K562 (cell line): ENCODE measurements around the gene MLIP. TPM values are rescaled to one million over a fixed set of nuclear protein-coding genes. Genes with fewer than 3 reads are reported as not detected.

Experiments
- ATAC-seq: fragments of 200-7000 bp; cut with Tn5 transposase; 3 replicates; pipeline ENCODE4 v1.9.1; 2020; ENCODE audit warnings: moderate library complexity
- BruUV-seq: library from RNA; stranded (reverse); fragments of 400-500 nt; replicated peaks from 2 replicates; lab custom pipeline; 2021; lab: Mats Ljungman, UMichigan
- CTCF ChIA-PET: fragments of 300-600 bp; formaldehyde crosslinking; extraction: SDS; loops from one replicate; lab custom pipeline; 2021; ENCODE audit warnings: low intra/inter-chr PET ratio; lab: Yijun Ruan, JAX
- POLR2A ChIA-PET: fragments of 300-600, 350-650 bp; sonication (Branson Sonifier 250); formaldehyde crosslinking; extraction: SDS; loops from one replicate; lab custom pipeline; 2021; ENCODE audit warnings: antibody characterized with exemption, inconsistent platforms; lab: Yijun Ruan, JAX
- DNase-seq, 4 experiments: peaks; one replicate each; pipeline versions ENCODE4 v3.0.0 to v3.0.0-alpha.2; 2011 to 2018; ENCODE audit warnings: low spot score in 3 of 4, mixed read lengths in 3 of 4; ENCODE audit errors: extremely low read depth in 1 of 4
- FAIRE-seq: peaks from 2 replicates; lab custom pipeline; 2011; peaks lifted over from hg19 to GRCh38; lab: Jason Lieb, UNC
- H2AFZ ChIP-seq: 2 replicates; pipeline ENCODE4 v1.6.0; 2011; ENCODE audit warnings: low read depth, low read length, control low read depth, inconsistent platforms
- H3K27ac ChIP-seq: fragments of 200-600 bp; 3 replicates; pipeline ENCODE4 v1.8.0; 2011; ENCODE audit warnings: low read depth, mild to moderate bottlenecking, control low read depth, inconsistent platforms, low read length, moderate library complexity, mixed read lengths; ENCODE audit errors: extremely low read depth
- H3K27me3 ChIP-seq, 2 experiments: fragments of 300-600 bp in 1 of 2; 2 replicates in 1 of 2; 3 replicates in 1 of 2; pipeline versions ENCODE4 v1.6.0 to v1.8.0; 2011; ENCODE audit warnings: inconsistent platforms in 2 of 2, low read length in 2 of 2, mild to moderate bottlenecking in 1 of 2, mixed read lengths in 1 of 2, moderate library complexity in 1 of 2; ENCODE audit not compliant: control insufficient read depth in 2 of 2, insufficient read depth in 2 of 2
- H3K36me3 ChIP-seq: fragments of 300-600 bp; 3 replicates; pipeline ENCODE4 v1.8.0; 2011; ENCODE audit warnings: mild to moderate bottlenecking, low read length, inconsistent platforms; ENCODE audit not compliant: control insufficient read depth, insufficient read depth
- H3K4me1 ChIP-seq, 2 experiments: fragments of 200-600 bp in 1 of 2; replicated peaks in 1 of 2; 2 replicates in 1 of 2; 3 replicates in 1 of 2; pipeline versions ENCODE4 v1.5.1 to v1.8.0; 2011; ENCODE audit warnings: inconsistent platforms in 2 of 2, low read length in 2 of 2, mild to moderate bottlenecking in 1 of 2, mixed read lengths in 1 of 2, moderate library complexity in 1 of 2; ENCODE audit not compliant: control insufficient read depth in 2 of 2, insufficient read depth in 2 of 2
- H3K4me2 ChIP-seq: 2 replicates; pipeline ENCODE4 v1.6.1; 2011; ENCODE audit warnings: low read length, control low read depth, inconsistent platforms, mixed read lengths; ENCODE audit not compliant: insufficient read depth
- H3K4me3 ChIP-seq: fragments of 200-600 bp; sonication (generic), shearing (Covaris generic); 2 replicates; pipeline ENCODE4 v1.5.1; 2016; ENCODE audit warnings: control low read depth, inconsistent platforms
- H3K79me2 ChIP-seq: fragments of 200-600 bp; 3 replicates; pipeline ENCODE4 v1.8.0; 2011; ENCODE audit warnings: low read length, inconsistent platforms; ENCODE audit not compliant: control insufficient read depth, insufficient read depth
- H3K9ac ChIP-seq, 2 experiments: 2 replicates each; pipeline versions ENCODE4 v1.6.0 to v1.6.1; 2011; ENCODE audit warnings: low read depth in 2 of 2, low read length in 2 of 2, control low read depth in 1 of 2, inconsistent platforms in 1 of 2, mild to moderate bottlenecking in 1 of 2, mixed read lengths in 1 of 2; ENCODE audit not compliant: insufficient read depth in 1 of 2
- H3K9me1 ChIP-seq: one replicate; pipeline ENCODE4 v1.6.0; 2011; ENCODE audit warnings: inconsistent platforms, mild to moderate bottlenecking, low read length, moderate library complexity; ENCODE audit not compliant: control insufficient read depth, insufficient read depth
- H3K9me3 ChIP-seq: replicated peaks from 2 replicates; pipeline ENCODE4 v1.5.1; 2011; ENCODE audit warnings: low read depth, low read length, inconsistent platforms; ENCODE audit not compliant: control insufficient read depth, insufficient read depth
- H4K20me1 ChIP-seq: replicated peaks from 2 replicates; pipeline ENCODE4 v1.6.1; 2011; ENCODE audit warnings: low read length, inconsistent platforms, mixed read lengths; ENCODE audit not compliant: control insufficient read depth, insufficient read depth
- ATF3 ChIP-seq, 2 experiments: fragments of 450-650 bp in 1 of 2; sonication (generic) in 1 of 2; formaldehyde crosslinking in 1 of 2; IDR thresholded peaks in 1 of 2; conservative IDR thresholded peaks in 1 of 2; 2 replicates each; pipeline versions ENCODE4 v1.6.1 to v1.8.1; 2016 to 2023; ENCODE audit warnings: mild to moderate bottlenecking in 2 of 2, moderate library complexity in 2 of 2, inconsistent platforms in 1 of 2, missing genetic modification reagents in 1 of 2
- DPF2 ChIP-seq: fragments of 450-650 bp; IDR thresholded peaks from 2 replicates; pipeline ENCODE4 v1.6.1; 2016
- EWSR1 ChIP-seq: fragments of 450-650 bp; IDR thresholded peaks from 2 replicates; pipeline ENCODE4 v1.6.1; 2018; ENCODE audit warnings: borderline replicate concordance, mild to moderate bottlenecking, low read depth, moderate library complexity; ENCODE audit not compliant: partially characterized antibody
- HNRNPK ChIP-seq: fragments of 200-400 bp; formaldehyde crosslinking; IDR thresholded peaks from one replicate; pipeline ENCODE4 v1.6.1; 2018; ENCODE audit warnings: mild to moderate bottlenecking, low read depth, low read length; ENCODE audit not compliant: poor library complexity, severe bottlenecking
- JUND ChIP-seq, 2 experiments: IDR thresholded peaks; 2 replicates in 1 of 2; 3 replicates in 1 of 2; pipeline ENCODE4 v1.6.1; 2011; ENCODE audit warnings: borderline replicate concordance in 2 of 2, low read depth in 2 of 2, low read length in 2 of 2, improper control_type of control experiment in 1 of 2, missing biosample characterization in 1 of 2, missing genetic modification characterization in 1 of 2, missing genetic modification reagents in 1 of 2
- MXI1 ChIP-seq: IDR thresholded peaks from 2 replicates; pipeline ENCODE4 v1.6.1; 2011; ENCODE audit warnings: low read depth, mild to moderate bottlenecking, improper control_type of control experiment, low read length
- NR2C2 ChIP-seq, 2 experiments: fragments of 200-800 bp in 1 of 2; sonication (Bioruptor generic) in 1 of 2; sonication (generic) in 1 of 2; formaldehyde crosslinking in 1 of 2; IDR thresholded peaks; 2 replicates each; pipeline versions ENCODE4 v1.6.1 to v1.8.0; 2016 to 2022; ENCODE audit warnings: mild to moderate bottlenecking in 1 of 2, missing compliant biosample characterization in 1 of 2, missing genetic modification characterization in 1 of 2, missing genetic modification reagents in 1 of 2
- ZBTB1 ChIP-seq: sonication (generic); formaldehyde crosslinking; IDR thresholded peaks from 2 replicates; pipeline ENCODE4 v1.8.1; 2023; ENCODE audit warnings: missing genetic modification reagents, low read depth, mild to moderate bottlenecking, borderline replicate concordance
- ZNF695 ChIP-seq: fragments of 450-650 bp; formaldehyde crosslinking; IDR thresholded peaks from 2 replicates; pipeline ENCODE4 v1.4.0; 2020; ENCODE audit warnings: mild to moderate bottlenecking, moderate library complexity
- ZNF696 ChIP-seq: fragments of 250-450 bp; sonication (Bioruptor Pico); conservative IDR thresholded peaks from 2 replicates; pipeline ENCODE4 v1.4.0; 2020; ENCODE audit warnings: mild to moderate bottlenecking, moderate library complexity
- ZNF75A ChIP-seq: fragments of 450-650 bp; formaldehyde crosslinking; IDR thresholded peaks from 2 replicates; pipeline ENCODE4 v1.4.0; 2020; ENCODE audit warnings: mild to moderate bottlenecking
- WGBS: fragments of 100-300 bp; shearing (Covaris generic); methylation state at CpG from one replicate; pipeline ENCODE4 v1.1.6; 2016; ENCODE audit warnings: low coverage, mixed read lengths; ENCODE audit not compliant: insufficient coverage; ENCODE audit errors: missing lambda C conversion rate; 5-methylcytosine and 5-hydroxymethylcytosine counted together
- in situ Hi-C: fragments of 300-500 bp; cut with MboI; formaldehyde crosslinking; loops from 4 replicates; pipeline ENCODE4 v1.15.0; 2018; ENCODE audit warnings: inconsistent platforms, mixed read lengths
- intact Hi-C: fragments of 100-400 bp; cut with micrococcal nuclease; formaldehyde crosslinking; loops from 2 replicates; pipeline ENCODE4 v1.14.2; 2022
- polyA plus RNA-seq, 8 experiments: library from polyadenylated mRNA; depleted of rRNA in 4 of 8; stranded (reverse) in 5 of 8; unstranded in 3 of 8; fragments of >200 nt; fragmentation: Nextera tagmentation in 2 of 8; fragmentation: Illumina TruSeq in 1 of 8; extraction: Ambion mirVana in 2 of 8; extraction: Trizol in 1 of 8; gene quantifications; 2 replicates each; pipeline versions ENCODE4 v1.2.1 to v1.2.3, GENCODE V29; 2011 to 2014; ENCODE audit warnings: inconsistent platforms in 1 of 8, missing spikeins in 1 of 8
- total RNA-seq, 7 experiments: library from RNA; depleted of rRNA in 6 of 7; stranded (reverse); fragments of >200 nt in 6 of 7; fragmentation: Illumina TruSeq in 2 of 7; extraction: Trizol in 2 of 7; gene quantifications; 2 replicates each; pipeline versions ENCODE4 v1.2.1 to v1.2.3, GENCODE V29; 2011 to 2021; ENCODE audit warnings: low replicate concordance in 1 of 7
- TF ChIP-seq, protein P1 (sequence below): sonication (generic); formaldehyde crosslinking; IDR thresholded peaks from 2 replicates; pipeline ENCODE4 v1.5.0; 2020; ENCODE audit warnings: missing genetic modification reagents
- TF ChIP-seq, protein P2 (sequence below): sonication (generic); formaldehyde crosslinking; IDR thresholded peaks from 2 replicates; pipeline ENCODE4 v1.8.0; 2023; ENCODE audit warnings: mild to moderate bottlenecking, missing genetic modification reagents

MLIP gene
- total and polyA plus RNA-seq, 9 of the 15 experiments (the other 6 are each of a cell fraction or from before 2014, with no cell fraction given) = not detected

DNA sequence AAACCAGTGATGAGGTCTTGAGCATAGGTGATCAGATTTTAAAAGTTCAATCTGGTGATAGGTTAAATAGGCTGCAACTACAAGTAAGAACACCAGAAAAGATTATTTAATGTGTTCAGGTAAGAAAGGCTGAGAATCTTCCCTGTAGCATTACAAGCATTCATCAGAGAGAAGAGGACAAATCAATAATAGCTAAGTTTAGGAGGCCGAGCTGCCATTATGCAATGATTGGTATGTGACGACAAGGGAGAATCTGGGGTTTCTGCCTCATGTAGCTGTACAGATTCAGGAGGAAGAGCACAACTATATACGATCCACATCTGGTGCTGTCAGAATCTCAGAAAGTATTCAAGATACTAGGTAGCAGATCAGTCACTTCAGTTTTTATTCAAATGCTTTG, 21.9 kb downstream of the MLIP start:
- ATAC-seq (no peak), DNase-seq (no peak), FAIRE-seq (no peak)
- no peak overlapping the region for H3K9ac ChIP-seq
- ChIA-PET CTCF (no interaction called here), POLR2A (no interaction called here)
- in situ Hi-C loops (no loop called here), intact Hi-C loops (no loop called here)
- H3K9me3 ChIP-seq = no peaks in the 10 kb centered on the region
- WGBS = 3% methylated on average over 3 of the region's 3 CpGs
- no TSS peak for BruUV-seq
- H3K79me2 ChIP-seq = no peaks in the 10 kb centered on the region
- H3K9me1 ChIP-seq = no peaks in the 10 kb centered on the region
- H3K27ac ChIP-seq = no peak overlapping the region
- H3K36me3 ChIP-seq = no peaks in the 10 kb centered on the region
- no peaks in the 10 kb centered on the region for H3K27me3 ChIP-seq
- TF ChIP-seq ZBTB1 (no peak), MXI1 (no peak), JUND (IDR thresholded peaks at IDR 0.05; ENCODE audit: borderline replicate concordance, low read depth, low read length) (no peak), JUND (tag; IDR thresholded peaks at IDR 0.05; ENCODE audit: borderline replicate concordance, low read depth, low read length) (no peak), ZNF75A (CRISPR knock-in tag) (no peak), HNRNPK (no peak)
- no peaks in the 10 kb centered on the region for H4K20me1 ChIP-seq
- H3K4me1 ChIP-seq = no peaks in the 10 kb centered on the region
- no peak overlapping the region for H2AFZ ChIP-seq
- H3K4me2 ChIP-seq = no peak overlapping the region
- H3K4me3 ChIP-seq = no peak overlapping the region

- DNase-seq = no peak
- Histone ChIP-seq H3K4me3 (no peak overlapping the region), H4K20me1 (no peaks in the 10 kb centered on the region), H2AFZ (no peak overlapping the region), H3K4me1 (no peaks in the 10 kb centered on the region), H3K79me2 (no peaks in the 10 kb centered on the region), H3K9me3 (peaks cover 2% of the 10 kb centered on the region; the same call in 1 of the 2 replicates), H3K27me3 (no peaks in the 10 kb centered on the region), H3K9ac (no peak overlapping the region), H3K4me2 (no peak overlapping the region), H3K27ac (no peak overlapping the region), H3K36me3 (no peaks in the 10 kb centered on the region), H3K9me1 (no peaks in the 10 kb centered on the region)
- POLR2A ChIA-PET = no interaction called here
- intact Hi-C loops = no loop called here
- in situ Hi-C loops = no loop called here
- CTCF ChIA-PET = no interaction called here
- no TSS peak for BruUV-seq
- FAIRE-seq = no peak
- whole genome bisulfite sequencing = 0% methylated on average over 2 of the region's 2 CpGs
- no peak for ATAC-seq
- no peak for TF ChIP-seq ATF3 (IDR thresholded peaks at IDR 0.05)
- TF ChIP-seq ATF3 (CRISPR knock-in tag; conservative IDR thresholded peaks at IDR 0.05) = no peak
- TF ChIP-seq EWSR1 = no peak
- TF ChIP-seq, protein P1, sequence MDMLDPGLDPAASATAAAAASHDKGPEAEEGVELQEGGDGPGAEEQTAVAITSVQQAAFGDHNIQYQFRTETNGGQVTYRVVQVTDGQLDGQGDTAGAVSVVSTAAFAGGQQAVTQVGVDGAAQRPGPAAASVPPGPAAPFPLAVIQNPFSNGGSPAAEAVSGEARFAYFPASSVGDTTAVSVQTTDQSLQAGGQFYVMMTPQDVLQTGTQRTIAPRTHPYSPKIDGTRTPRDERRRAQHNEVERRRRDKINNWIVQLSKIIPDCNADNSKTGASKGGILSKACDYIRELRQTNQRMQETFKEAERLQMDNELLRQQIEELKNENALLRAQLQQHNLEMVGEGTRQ (CRISPR knock-in tag) = no peak
- TF ChIP-seq DPF2 = no peak
- no peak for TF ChIP-seq ZNF696 (CRISPR knock-in tag)
- no peak for TF ChIP-seq NR2C2 (CRISPR knock-in tag; IDR thresholded peaks at IDR 0.05)
- no peak for TF ChIP-seq NR2C2 (tag; IDR thresholded peaks at IDR 0.05)
- TF ChIP-seq ZNF695 = no peak
- TF ChIP-seq, protein P2, sequence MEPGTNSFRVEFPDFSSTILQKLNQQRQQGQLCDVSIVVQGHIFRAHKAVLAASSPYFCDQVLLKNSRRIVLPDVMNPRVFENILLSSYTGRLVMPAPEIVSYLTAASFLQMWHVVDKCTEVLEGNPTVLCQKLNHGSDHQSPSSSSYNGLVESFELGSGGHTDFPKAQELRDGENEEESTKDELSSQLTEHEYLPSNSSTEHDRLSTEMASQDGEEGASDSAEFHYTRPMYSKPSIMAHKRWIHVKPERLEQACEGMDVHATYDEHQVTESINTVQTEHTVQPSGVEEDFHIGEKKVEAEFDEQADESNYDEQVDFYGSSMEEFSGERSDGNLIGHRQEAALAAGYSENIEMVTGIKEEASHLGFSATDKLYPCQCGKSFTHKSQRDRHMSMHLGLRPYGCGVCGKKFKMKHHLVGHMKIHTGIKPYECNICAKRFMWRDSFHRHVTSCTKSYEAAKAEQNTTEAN (CRISPR knock-in tag) = no peak
Observed at GRCh38 chr6:54134935-54135334, 23.7 kb downstream of the MLIP start.
